NCI-H510A treated with DMSO at 0.1 percent for 48 hours (cell line): Measurements from ENCODE around the gene CCDC40.

Source experiments
- DNase-seq: peaks from one replicate; lab custom pipeline; 2025; lab: John Stamatoyannopoulos, UW

CCDC40 gene

GRCh38 chr17:80116921-80117380 lies 80.5 kb downstream of the CCDC40 start:
- no peak for DNase-seq

GRCh38 chr17:80117491-80118401 lies 81.3 kb downstream of the CCDC40 start:
- no peak for DNase-seq

GRCh38 chr17:80118601-80119270 lies 82.3 kb downstream of the CCDC40 start:
- DNase-seq, result no peak

DNA sequence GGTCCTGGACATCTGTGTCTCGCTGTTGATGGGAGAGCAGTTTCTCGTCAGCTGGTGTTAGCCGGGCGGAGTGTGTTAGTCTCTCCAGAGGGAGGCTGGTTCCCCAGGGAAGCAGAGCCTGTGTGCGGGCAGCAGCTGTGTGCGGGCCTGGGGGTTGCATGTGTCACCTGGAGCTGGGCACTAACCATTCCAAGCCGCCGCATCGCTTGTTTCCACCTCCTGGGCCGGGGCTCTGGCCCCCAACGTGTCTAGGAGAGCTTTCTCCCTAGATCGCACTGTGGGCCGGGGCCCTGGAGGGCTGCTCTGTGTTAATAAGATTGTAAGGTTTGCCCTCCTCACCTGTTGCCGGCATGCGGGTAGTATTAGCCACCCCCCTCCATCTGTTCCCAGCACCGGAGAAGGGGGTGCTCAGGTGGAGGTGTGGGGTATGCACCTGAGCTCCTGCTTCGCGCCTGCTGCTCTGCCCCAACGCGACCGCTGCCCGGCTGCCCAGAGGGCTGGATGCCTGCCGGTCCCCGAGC lies 82.9 kb downstream of the CCDC40 start:
- DNase-seq, result no peak

GRCh38 chr17:80119839-80120238 lies 83.4 kb downstream of the CCDC40 start:
- DNase-seq, result no peak

DNA sequence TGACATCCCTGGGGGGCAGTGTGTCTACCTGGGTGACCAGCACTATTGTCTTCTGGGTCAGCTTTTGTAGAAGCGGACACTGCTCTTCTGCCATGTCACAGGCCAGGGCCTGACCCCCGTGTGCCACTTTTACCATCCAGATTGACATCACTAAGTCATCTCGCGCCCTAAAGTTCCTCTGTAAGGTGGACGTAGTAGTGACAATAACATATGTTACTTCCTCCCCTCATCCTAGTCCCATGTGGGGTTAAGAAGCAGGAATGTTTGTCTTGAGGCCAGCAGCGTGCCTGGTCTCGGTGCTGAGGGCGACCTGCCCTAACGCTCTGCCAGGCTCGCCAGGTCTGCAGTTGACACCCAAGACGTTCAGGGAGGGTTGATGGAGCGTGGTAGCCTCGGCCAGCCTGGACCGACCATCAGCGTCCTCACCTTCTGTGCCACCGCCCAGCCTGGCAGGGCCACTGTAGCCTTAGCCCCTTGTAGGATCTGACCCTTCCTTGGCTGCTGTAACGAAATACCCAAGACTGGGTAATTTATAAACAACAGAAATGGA lies 85.7 kb downstream of the CCDC40 start:
- DNase-seq, result no peak

DNA sequence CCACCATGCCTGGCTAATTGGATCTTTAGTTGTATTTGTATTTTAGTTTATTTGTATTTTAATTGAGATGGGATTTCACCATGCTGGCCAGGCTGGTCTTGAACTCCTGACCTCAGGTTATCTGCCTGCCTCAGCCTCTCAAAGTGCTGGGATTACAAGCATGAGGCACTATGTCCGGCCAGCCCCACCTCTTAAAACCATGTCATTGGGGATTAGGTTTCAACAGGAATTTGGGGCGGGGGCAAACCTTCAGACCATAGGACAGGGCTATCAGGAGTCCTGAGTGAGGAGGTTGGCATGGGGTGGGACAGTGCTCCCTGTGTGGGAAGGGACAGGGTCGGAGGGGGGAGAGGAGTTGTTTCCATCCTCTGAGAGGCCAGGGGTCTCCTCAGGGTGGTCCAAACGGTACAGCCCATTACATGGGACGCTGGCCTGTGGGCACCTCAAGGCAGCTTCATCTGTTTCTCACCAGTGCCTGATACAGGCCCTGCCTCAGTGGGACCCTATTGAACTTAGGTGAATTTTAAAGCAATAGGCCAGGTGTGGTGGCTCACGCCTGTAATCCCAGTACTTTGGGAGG lies 86.6 kb downstream of the CCDC40 start:
- no peak for DNase-seq

- no peak for DNase-seq
These were observed 87.3 kb downstream of the CCDC40 start for GRCh38 chr17:80123791-80124190.

- DNase-seq, result peak; percentile 50
These were observed 88.0 kb downstream of the CCDC40 start for GRCh38 chr17:80124351-80124981.

- no peak for DNase-seq
These were observed 89.4 kb downstream of the CCDC40 start for GRCh38 chr17:80125656-80126448.

- DNase-seq, result no peak
These were observed 89.9 kb downstream of the CCDC40 start for GRCh38 chr17:80126449-80126715.

DNA sequence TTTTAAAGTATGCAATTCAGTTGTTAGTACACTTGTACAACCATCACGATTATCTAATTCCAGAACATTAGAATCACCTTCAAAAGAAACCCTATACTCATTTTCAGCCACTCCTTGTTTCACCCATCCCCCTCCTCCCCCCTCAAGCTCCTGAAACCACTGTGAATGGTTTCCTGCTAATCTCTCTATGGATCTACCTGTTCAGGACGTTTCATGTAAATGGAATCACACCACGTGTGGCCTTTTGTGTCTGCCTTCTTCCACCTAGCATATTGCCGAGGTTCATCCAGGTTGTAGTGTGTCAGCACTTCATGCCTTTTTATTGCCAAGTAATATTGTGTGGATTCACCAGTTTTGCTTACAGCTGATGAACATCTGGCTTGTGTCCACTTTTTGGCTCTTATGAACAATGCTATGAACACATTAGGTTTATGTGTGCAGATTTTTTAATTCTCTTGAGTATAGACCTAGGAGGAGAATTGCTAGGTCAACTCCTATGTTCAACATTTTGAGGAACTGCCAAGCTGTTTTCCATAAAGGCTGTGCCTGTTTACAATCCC lies 92.6 kb downstream of the CCDC40 start:
- no peak for DNase-seq

DNA sequence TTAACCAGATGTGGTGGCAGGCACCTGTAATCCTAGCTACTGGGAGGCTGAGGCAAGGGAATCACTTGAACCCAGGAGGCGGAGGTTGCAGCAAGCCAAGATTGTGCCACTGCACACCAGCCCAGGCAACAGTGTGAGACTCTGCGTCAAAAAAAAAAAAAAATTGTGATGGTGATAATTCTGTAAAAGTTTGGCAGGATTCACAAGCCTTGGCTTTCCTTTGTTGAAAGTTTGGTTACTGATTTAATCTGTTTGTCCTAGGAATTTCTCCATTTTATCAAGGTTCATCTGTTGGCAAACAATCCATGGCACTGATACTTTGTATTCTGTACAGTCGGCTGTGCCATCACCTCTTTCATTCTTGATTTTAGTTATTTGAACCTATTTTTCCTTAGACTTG lies 94.5 kb downstream of the CCDC40 start:
- DNase-seq, result no peak

DNA sequence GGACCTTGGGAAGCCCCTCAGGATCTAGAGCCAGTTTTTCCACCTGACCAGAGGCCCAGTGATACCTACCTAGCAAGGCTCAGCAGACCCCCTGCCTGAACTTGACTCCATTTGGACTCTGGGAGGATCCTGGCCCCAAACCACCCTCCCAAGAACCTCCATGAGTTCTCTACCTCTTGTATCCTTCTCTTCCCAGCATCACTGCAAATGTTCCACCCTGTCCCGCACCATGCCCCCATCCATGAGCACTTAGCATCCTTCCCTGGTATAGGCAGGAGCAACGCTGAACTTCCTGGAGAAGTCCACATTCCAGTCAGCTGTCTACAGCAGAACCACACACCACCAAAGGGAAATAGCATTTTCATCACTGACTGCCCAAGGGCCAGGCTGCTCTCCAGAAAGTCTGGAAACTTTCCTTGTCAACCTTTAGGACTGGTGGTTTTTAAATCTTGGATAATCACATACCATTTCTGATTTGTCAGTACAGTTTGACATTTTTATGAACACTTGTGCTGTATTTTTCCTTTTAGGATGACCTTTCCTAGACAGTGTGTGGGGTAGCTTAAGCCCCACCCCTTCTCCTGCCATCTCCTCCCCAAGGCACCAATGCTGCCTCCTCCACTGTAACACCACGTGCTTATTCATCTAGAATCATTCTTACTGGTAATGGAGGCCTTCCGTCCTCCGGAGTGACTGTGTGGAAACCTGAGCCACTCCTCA lies 96.6 kb downstream of the CCDC40 start:
- DNase-seq, result no peak

DNA sequence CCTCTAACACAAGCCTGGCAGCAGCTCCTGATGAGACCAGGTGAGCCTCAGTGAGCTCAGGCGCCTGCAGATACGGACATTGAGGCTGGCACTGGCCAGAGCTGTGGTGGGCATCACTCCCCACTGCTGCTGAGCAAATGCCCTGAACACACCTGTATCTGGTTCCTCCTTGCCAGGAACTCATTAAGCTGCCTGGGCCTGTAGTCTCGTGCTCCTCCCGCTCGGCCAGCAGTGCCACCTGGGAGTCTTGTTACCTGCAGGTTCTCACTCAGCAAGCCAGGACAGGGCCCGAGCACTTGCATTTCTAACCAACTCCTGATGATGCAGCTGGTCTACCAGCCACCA lies 97.2 kb downstream of the CCDC40 start:
- DNase-seq, result no peak

DNA sequence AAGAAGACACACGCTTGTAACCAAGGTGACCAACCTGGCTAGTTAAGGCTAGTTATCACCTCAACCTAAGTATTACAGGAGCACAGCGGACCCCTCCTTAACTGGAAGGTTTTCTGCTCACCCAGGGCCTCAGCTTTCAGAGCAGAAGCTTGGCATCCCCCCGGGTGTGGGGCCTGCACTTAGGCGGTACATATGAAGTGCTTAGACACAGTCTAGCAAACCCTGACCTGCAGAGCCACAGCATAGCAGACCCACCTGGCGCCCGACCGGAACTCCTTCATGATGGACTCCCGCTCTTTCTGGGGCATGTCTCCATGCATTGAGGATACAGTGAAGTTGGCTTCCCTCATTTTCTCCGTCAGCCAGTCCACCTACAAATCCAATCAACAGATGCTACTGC lies 100.7 kb downstream of the CCDC40 start:
- no peak for DNase-seq

- DNase-seq, result no peak
These were observed 102.5 kb downstream of the CCDC40 start for GRCh38 chr17:80138856-80139426.

DNA sequence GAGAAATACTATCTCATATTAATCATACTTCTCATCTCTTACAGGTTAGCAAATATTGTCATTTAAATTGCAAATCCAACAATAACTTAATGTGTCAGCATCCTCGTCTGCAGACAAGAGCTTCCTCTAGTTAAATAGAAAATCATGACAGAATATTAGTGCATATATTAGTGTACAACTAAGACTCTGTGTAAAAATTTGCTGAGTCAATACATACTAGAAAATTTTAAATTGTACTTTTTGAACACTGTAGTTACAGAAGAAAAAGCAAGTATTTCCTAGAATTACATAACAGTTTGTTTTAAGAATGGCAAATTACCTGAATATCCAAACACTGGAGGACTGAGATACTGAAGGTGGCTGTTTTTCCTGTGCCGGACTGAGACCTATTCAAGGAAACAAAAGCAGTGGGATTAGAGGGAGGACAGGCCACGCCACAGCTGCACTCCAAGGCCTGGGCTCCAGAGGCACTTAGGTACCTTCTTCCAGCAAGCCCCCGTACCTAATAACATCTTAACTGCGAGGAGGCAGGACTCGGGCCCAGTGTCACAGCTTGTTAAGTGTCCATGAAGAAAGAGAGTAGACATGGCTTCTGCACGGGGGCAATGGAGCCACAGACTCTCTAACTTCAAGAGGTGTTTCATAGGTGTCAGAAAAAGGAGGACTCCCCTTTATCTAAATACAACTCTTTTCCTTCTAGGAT lies 105.2 kb downstream of the CCDC40 start:
- no peak for DNase-seq

DNA sequence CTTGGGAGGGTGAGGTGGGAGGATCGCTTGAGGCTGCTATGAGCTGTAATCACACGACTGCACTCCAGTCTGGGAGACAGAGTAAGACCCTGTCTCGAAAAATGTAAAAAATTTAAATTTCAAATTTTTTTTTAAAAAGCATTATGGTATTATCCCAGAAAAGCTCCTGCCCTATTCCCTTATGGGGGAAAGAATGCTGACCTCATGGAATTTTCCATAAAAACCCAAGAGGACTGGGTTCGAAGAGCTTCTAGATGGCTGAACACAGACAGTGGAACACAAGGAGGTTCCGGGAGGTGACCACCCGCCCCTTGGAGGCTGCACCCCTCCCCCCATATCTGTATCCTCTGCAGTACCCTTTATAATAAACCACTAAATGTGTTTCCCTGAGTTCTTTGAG lies 106.5 kb downstream of the CCDC40 start:
- DNase-seq, result no peak
